Glomerular visceral epithelial cell (primary cell): ENCODE results near the gene OR7A5.
"Not testable (repeated sequence)": the region's sequence is repeated elsewhere in the genome, so short reads cannot be mapped to it uniquely, and the experiment has no call there.

ENCODE experiments used
- DNase-seq: peaks from one replicate; pipeline ENCODE4 v3.0.0-alpha.2; 2016; ENCODE audit errors: extremely low spot score

Gene OR7A5

GRCh38 chr19:14835011-14835410, at the start of gene OR7A5, which contains the start of gene OR7C1:
OR7A5 (minus strand) TSS chr19:14835185; CDS start chr19:14828241, 6,944 bp downstream.
OR7C1 (minus strand) TSS chr19:14835185; CDS start chr19:14800136, 35,049 bp downstream.
- no peak for DNase-seq

GRCh38 chr19:14871619-14872230, 36.7 kb upstream of the OR7A5 start:
- DNase-seq = no peak

GRCh38 chr19:14868497-14868896, 33.5 kb upstream of the OR7A5 start:
- no peak for DNase-seq

DNA sequence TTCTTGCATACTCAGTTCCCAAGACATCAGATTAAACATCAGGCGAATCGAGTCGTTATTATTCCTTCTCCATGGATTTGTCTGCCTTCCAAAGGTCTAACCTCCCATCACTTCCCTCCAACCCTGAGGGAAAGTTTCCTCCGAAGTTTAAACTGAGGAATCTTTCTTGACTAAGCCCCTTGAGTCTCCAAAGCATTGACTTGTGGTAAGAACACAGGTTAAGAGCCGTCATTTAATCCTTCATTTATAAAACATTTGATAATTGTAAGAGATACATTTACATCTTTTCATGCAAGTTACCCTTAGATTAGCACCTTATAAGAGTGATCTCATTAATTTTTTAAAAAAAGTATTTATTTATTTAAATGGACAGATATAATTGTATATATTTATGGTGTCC, 13.8 kb upstream of the OR7A5 start, which contains the start of gene OR7A10:
TSS of gene OR7A10 (minus strand) at position 101 of the 400 bp plus-strand sequence. CDS start 7,045 bp downstream, outside the sequence.
- DNase-seq = no peak

GRCh38 chr19:14843578-14843977, 8.6 kb upstream of the OR7A5 start:
- DNase-seq = no peak

- no peak for DNase-seq
These were observed 8.2 kb upstream of the OR7A5 start for GRCh38 chr19:14843169-14843568.

DNA sequence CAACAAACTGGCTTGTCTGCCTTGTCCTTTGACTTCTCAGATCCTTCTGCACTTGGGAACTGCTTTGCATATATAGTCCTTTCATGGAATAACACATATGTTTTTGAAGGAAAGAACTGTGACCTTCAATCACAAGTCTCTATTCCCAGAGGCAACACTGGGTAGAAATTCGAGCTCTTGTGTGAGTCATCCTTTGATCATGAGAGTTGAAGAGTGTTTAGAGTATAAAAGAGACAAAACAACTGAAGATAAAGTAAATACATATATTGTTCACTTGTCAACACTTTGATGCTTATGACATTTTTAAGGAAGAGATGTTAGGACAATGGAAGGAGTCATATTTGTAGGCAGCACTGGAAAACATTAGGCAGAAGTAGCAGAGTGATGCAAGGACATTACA, 5.2 kb upstream of the OR7A5 start:
- no peak for DNase-seq

DNA sequence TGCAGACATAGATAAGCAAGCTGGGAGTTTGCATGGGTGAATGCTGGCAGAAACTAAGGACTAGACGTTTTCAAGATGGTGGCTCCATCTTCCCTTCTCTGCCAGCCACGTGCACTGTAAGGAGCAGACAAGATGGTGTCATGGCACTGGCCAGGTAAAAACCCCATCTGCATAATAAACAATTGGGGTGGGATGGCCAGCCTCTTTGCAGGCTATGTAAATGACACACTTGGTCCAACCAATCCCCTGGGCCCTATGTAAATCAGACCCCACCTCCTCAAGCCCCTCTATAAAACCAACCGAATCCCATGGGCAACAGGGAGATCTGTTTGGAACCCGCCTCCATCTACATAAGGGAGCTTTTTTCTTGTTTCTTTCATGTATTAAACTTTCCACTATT, 2.4 kb upstream of the OR7A5 start:
- DNase-seq = no peak

DNA sequence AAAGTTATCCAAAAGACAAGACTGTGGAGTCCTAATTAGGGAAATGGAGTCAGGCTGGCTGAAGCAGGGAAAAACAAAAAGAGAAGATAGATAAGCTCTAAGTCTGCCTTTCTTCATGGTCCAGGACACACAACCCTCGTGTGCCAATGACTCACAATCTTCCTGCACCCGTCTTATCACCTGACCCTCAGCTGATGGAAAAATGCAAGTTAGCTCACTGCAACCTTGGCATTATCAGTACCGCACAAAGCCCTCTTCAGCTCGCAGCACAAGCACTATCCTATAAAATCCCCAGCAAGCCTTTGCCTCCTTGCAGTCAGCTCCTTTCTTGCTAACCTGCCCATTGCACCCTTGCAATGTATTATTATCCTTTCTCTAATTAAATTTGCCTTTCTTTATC, 4.3 kb downstream of the OR7A5 start:
- peak; percentile 3 for DNase-seq

- no peak for DNase-seq
These were observed 9.0 kb downstream of the OR7A5 start for GRCh38 chr19:14826006-14826405.

GRCh38 chr19:14821937-14822336, 13.0 kb downstream of the OR7A5 start:
- no peak for DNase-seq

- no peak for DNase-seq
These were observed 16.4 kb downstream of the OR7A5 start for GRCh38 chr19:14818588-14818987.

- DNase-seq = no peak
These were observed 17.9 kb downstream of the OR7A5 start for GRCh38 chr19:14817052-14817451.

DNA sequence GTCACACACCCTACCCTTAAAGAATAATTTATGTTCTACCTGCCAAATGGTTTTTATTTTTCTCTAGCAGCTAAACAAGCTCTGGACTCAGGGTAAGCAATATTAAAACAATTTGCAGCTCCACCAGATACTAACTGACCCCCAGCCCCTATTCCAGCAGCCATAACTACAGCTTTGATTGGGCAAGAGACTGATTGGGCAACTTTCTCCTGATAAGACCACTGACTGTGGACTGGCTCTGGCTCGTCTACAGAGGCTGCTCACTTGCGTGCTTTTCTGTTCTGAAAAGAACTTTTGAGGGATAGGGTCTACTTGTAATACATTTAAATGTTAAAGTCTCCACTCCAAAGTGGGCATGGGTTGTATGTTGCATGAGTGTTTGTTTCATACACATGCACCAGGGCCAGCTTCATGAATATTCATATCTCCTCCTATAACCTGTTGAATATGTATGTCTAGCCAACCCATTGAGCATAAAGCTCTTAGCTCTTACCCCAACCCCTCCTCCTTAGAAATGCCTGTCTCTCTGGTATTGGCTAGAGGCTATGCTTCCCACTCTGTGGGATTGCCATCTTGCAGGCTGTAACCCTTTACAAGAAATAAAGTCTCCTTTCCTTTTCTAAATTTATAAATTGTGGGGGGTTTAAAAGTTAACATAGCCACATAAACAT, 19.9 kb downstream of the OR7A5 start:
- DNase-seq = no peak

DNA sequence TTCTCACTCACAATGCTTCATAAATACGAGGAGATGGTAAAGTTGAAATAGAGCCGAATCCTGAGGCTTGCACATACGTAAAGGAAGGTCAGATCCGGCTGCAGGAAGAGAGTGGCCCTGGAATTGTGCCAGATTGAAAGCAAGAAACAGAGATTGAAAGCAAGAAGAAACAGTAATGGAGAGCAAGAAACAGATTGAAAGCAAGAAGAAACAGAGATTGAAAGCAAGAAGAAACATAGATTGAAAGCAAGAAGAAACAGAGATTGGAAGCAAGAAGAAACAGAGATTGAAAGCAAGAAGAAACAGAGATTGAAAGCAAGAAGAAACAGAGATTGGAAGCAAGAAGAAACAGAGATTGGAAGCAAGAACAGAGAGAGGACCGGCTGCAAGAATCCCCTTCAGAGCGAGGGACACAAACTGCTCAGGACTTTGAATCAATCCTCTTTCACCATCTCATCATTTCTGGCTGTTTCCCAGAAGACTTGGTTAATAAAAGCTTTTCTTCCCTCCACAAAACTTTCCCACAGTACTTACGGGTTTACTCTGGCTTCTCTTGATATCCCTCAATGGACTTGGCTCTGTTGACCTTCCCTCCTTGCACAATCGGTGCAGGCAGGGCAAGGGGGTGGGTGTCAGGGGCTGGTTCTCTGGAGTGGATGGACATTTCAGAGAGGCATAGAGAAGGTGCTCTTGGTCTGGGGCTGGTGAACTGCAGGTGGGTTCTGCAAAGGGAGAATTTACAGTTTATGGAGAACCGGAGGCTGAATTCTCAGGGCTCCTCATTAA, 25.5 kb downstream of the OR7A5 start:
- no peak for DNase-seq

DNA sequence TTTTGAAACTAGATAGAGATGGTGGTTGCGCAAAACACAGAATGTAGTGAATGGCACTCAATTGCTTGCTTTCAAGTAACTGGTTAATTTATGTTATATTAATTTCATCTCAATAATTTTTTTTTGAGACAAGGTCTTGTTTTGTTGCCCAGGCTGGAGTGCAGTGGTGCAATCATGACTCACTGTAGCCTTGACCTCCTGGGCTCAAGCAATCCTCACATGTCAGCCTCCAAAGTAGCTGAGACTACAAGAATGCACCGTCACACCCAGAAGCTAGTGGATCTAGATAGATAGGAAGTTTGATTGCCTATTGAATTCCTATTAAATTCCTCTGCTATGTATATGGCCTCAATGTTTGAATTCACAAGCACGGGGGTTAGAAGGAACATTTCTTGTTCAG, 30.2 kb downstream of the OR7A5 start:
- no peak for DNase-seq

DNA sequence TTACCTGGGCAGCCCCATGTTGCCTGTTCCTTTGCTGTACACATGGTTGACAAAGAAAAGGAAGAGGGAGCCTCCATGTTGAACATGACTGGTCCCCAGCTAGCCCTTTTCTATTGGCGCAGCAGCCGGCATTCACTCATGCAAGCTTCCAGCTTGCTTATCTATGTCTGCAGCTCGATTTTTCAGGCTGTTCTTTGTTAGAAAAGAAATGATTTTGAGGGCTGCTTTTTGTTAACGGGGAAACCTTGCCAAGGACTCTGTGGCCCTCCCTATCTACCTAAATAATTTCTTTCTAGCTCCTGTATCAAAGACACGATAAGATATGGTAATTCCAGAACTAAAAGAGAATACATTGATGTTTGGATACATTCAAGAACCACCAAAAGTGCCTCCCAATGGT, 36.2 kb downstream of the OR7A5 start:
- no peak for DNase-seq

GRCh38 chr19:14796021-14796420, 39.0 kb downstream of the OR7A5 start:
- DNase-seq = no peak

DNA sequence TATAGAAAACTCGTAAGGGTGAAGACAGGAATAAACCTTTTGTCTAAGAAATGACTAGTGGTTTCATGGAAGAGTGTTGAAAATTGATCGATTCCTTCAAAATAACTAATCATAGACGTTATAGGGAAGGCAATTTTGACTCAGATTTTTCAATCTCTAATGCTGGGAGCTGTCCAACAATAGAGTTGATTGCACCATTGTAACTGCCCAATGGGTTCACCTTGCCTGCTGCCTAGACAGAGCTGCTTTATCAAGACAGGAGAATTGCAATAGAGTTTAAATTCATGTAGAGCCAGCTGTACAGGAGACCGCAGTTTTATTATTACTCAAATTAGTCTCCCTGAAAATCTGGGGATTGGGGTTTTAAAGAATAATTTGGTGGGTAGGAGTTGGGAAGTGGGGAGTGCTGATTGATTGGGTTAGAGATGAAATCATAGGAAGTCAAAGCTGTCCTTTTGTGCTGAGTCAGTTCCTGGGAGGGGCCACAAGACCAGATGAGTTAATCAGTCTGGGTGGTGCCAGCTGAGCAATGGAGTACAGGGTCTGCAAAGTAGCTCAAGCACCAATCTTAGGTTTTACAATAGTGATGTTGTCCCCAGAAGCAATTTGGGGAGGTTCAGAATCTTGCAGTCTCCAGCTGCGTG, 39.8 kb downstream of the OR7A5 start:
- DNase-seq = no peak

GRCh38 chr19:14792250-14792649, 42.7 kb downstream of the OR7A5 start:
- DNase-seq = not testable (repeated sequence)

- DNase-seq = no peak
These were observed 48.5 kb downstream of the OR7A5 start for GRCh38 chr19:14786421-14786851.
